ENCODE data around the gene TAGLN.

DNA sequence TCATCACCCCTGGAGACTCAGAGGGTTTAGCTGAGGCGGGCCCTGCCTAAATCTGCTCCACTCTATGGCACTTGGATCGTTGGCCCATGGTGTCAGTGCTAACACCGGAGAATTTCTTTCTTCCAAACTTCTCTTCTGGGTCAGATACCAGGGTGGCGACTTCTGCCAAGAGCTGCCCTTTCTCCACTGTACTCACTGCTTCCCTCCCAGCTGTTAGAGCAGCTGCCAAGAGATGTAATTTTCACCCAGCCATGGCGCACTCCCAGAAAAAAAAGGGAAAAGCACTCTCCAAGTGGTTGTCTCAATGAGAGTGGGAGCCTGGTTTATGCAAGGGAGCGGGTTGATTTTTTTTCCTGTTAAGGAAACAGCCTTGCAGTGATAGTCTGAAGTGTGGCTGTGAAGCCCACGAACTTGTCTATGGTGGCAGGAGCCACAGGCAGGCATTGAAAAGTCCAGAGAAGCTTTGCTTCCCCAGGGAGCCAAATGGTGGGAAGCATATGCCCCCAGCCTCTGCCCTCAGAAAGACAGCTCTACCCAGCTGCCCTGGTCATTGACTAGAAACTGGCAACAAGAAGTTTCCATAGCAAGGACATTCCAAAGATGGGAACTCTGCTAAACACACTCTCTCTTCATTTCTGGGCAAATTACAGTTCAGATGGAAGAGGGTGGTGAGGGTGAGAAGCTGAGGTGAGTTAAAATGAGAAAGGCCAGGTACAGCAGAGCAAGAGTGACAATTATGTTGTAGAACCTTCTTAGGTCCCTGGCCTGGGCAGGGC, 22.0 kb downstream of the TAGLN start:
- TF ChIP-seq POLR2A (IDR thresholded peaks at IDR 0.05; ENCODE audit: low read depth, low read length) (0 out of 2 replicates have a peak, but pooled peaks have one; percentile 24), POLR2AphosphoS5 (IDR thresholded peaks at IDR 0.05; ENCODE audit: low read depth, low read length) (no peak)

All from GM12892 (cell line).